ENCODE data around the gene ROCK2. TPM values are rescaled to one million over a fixed set of nuclear protein-coding genes. Genes with fewer than 3 reads are reported as not detected.

The ROCK2 gene
- total and polyA plus RNA-seq, 4 donors = 5.3 to 31.0 (median 12.2) TPM

GRCh38 chr2:11339508-11340083 lies 4.8 kb downstream of the ROCK2 start:
- no peaks in the 10 kb centered on the region for H3K9me3 ChIP-seq (ENCODE audit: control insufficient read depth in 4 of 4, low read length in 3 of 4)
- H3K9ac ChIP-seq (ENCODE audit: low read depth in 1 of 2, low read length in 2 of 2) = peak overlapping the region in 1 of 2 donors; percentile 32
- DNase-seq (ENCODE audit: low spot score) = no peak
- H3K27ac ChIP-seq (ENCODE audit: low read depth in 1 of 2, low read length in 2 of 2) = no peak overlapping the region
- no peak overlapping the region for H3K4me3 ChIP-seq (ENCODE audit: low read depth in 1 of 3, low read length in 3 of 3)
- no peaks in the 10 kb centered on the region for H3K27me3 ChIP-seq (ENCODE audit: control insufficient read depth in 4 of 4, insufficient read depth in 4 of 4, low read length in 3 of 4)
- WGBS = 89% methylated on average over 6 of the region's 6 CpGs
- no peak for TF ChIP-seq MAX (IDR thresholded peaks at IDR 0.05)
- no peak for TF ChIP-seq TAF1 (conservative IDR thresholded peaks at IDR 0.05)
- no peak for TF ChIP-seq RXRA (IDR thresholded peaks at IDR 0.05)
- no peak for TF ChIP-seq ZBTB33 (IDR thresholded peaks at IDR 0.05)
- TF ChIP-seq GABPA (IDR thresholded peaks at IDR 0.05 in 1 of 2, conservative IDR thresholded peaks at IDR 0.05 in 1 of 2) = no peak
- no peak for TF ChIP-seq FOXA2 (IDR thresholded peaks at IDR 0.05)
- no peak for TF ChIP-seq JUND (IDR thresholded peaks at IDR 0.05)
- no peak for TF ChIP-seq CTCF (IDR thresholded peaks at IDR 0.05; ENCODE audit: low read depth, low read length, missing input control)
- TF ChIP-seq YY1 (IDR thresholded peaks at IDR 0.05) = no peak
- peaks cover 3 to 40% (median 34%) of the 10 kb centered on the region in 4 donors for H3K4me1 ChIP-seq (ENCODE audit: control insufficient read depth in 4 of 4, insufficient read depth in 4 of 4, low read length in 3 of 4)
- H3K36me3 ChIP-seq (ENCODE audit: control insufficient read depth in 4 of 4, insufficient read depth in 3 of 4, low read depth in 1 of 4, low read length in 3 of 4) = no peaks in the 10 kb centered on the region

- WGBS = 92% methylated on average over 5 of the region's 5 CpGs
- no peak for TF ChIP-seq RXRA (IDR thresholded peaks at IDR 0.05)
- TF ChIP-seq RAD21 (IDR thresholded peaks at IDR 0.05) = no peak
- no peak for TF ChIP-seq NR2F2 (IDR thresholded peaks at IDR 0.05)
- TF ChIP-seq ZBTB33 (IDR thresholded peaks at IDR 0.05) = no peak
- no peak for TF ChIP-seq CTCF (IDR thresholded peaks at IDR 0.05; ENCODE audit: low read depth, low read length, missing input control)
- no peak for TF ChIP-seq ATF3 (IDR thresholded peaks at IDR 0.05)
- TF ChIP-seq HNF4G (IDR thresholded peaks at IDR 0.05) = no peak
- TF ChIP-seq FOXA1 (IDR thresholded peaks at IDR 0.05) = no peak
- TF ChIP-seq MAX (IDR thresholded peaks at IDR 0.05) = no peak
- TF ChIP-seq SP1 (IDR thresholded peaks at IDR 0.05) = no peak
- TF ChIP-seq JUND (IDR thresholded peaks at IDR 0.05) = no peak
- TF ChIP-seq HNF4A (conservative IDR thresholded peaks at IDR 0.05) = no peak
- TF ChIP-seq GABPA (IDR thresholded peaks at IDR 0.05 in 1 of 2, conservative IDR thresholded peaks at IDR 0.05 in 1 of 2) = no peak
- no peak for TF ChIP-seq REST (IDR thresholded peaks at IDR 0.05)
- no peak for TF ChIP-seq TAF1 (conservative IDR thresholded peaks at IDR 0.05)
- no peak for TF ChIP-seq FOXA2 (IDR thresholded peaks at IDR 0.05)
- TF ChIP-seq EGR1 (IDR thresholded peaks at IDR 0.05; ENCODE audit: low read depth in 2 of 2) = no peak
- Histone ChIP-seq H3K27ac (ENCODE audit: low read depth in 1 of 2, low read length in 2 of 2) (no peak overlapping the region), H3K9me3 (ENCODE audit: control insufficient read depth in 4 of 4, low read length in 3 of 4) (no peaks in the 10 kb centered on the region), H3K4me3 (ENCODE audit: low read depth in 1 of 3, low read length in 3 of 3) (no peak overlapping the region), H3K9ac (ENCODE audit: low read depth in 1 of 2, low read length in 2 of 2) (no peak overlapping the region), H3K4me1 (ENCODE audit: control insufficient read depth in 4 of 4, insufficient read depth in 4 of 4, low read length in 3 of 4) (peaks cover 6 to 48% (median 44%) of the 10 kb centered on the region in 4 donors), H3K36me3 (ENCODE audit: control insufficient read depth in 4 of 4, insufficient read depth in 3 of 4, low read depth in 1 of 4, low read length in 3 of 4) (no peaks in the 10 kb centered on the region), H3K27me3 (ENCODE audit: control insufficient read depth in 4 of 4, insufficient read depth in 4 of 4, low read length in 3 of 4) (no peaks in the 10 kb centered on the region)
- DNase-seq (ENCODE audit: low spot score) = no peak
Measured at GRCh38 chr2:11338580-11338979, 5.9 kb downstream of the ROCK2 start.
